ENCODE data around the gene SGO2.
A peak's percentile ranks its signal among the peaks of the same experiment; 100 is the strongest.

SGO2 gene

GRCh38 chr2:200479692-200480265, 46.2 kb upstream of the SGO2 start:
- Histone ChIP-seq H4K8ac (ENCODE audit: low read length) (no peak overlapping the region), H4K91ac (ENCODE audit: low read length) (no peak overlapping the region), H3K9me3 (ENCODE audit: control insufficient read depth, low read length) (no peaks in the 10 kb centered on the region), H3K4me3 (ENCODE audit: insufficient read depth in 1 of 2, low read depth in 1 of 2, low read length in 2 of 2) (no peak overlapping the region), H3K4me1 (ENCODE audit: control insufficient read depth, insufficient read depth, low read depth, low read length) (peaks cover 7% of the 10 kb centered on the region), H2BK120ac (ENCODE audit: low read depth, low read length) (no peak overlapping the region), H3K79me1 (replicated peaks; ENCODE audit: low read length, poor library complexity, severe bottlenecking) (peaks cover 9% of the 10 kb centered on the region), H3K4ac (ENCODE audit: low read depth in 1 of 2, low read length in 2 of 2) (no peak overlapping the region), H2BK15ac (ENCODE audit: low read depth, poor library complexity, severe bottlenecking) (no peak overlapping the region), H3K18ac (ENCODE audit: low read depth in 1 of 2, low read length in 2 of 2) (no peak overlapping the region), H3K36me3 (ENCODE audit: control insufficient read depth in 1 of 2, insufficient read depth in 2 of 2, low read depth in 1 of 2, low read length in 2 of 2) (peaks cover 28 to 36% of the 10 kb centered on the region in 2 experiments), H2BK5ac (ENCODE audit: low read depth, low read length, poor library complexity, severe bottlenecking) (no peak overlapping the region), H2AK5ac (ENCODE audit: low read length, severe bottlenecking) (peak overlapping the region; percentile 57), H3K27me3 (ENCODE audit: control insufficient read depth in 1 of 2, insufficient read depth in 1 of 2, low read length in 2 of 2) (no peaks in the 10 kb centered on the region), H3K23ac (ENCODE audit: low read length in 2 of 2) (no peak overlapping the region), H3K14ac (ENCODE audit: low read length in 2 of 2) (no peak overlapping the region), H3K4me2 (ENCODE audit: low read length, poor library complexity, severe bottlenecking) (no peak overlapping the region), H2BK12ac (ENCODE audit: low read length in 2 of 2) (no peak overlapping the region), H2AFZ (ENCODE audit: low read depth, low read length) (no peak overlapping the region), H3K27ac (ENCODE audit: low read length, poor library complexity, severe bottlenecking) (peak overlapping the region; percentile 73), H3K9ac (ENCODE audit: low read length) (peak overlapping the region; percentile 32)
- peak; percentile 76 for DNase-seq
- WGBS = 23% methylated on average over 7 of the region's 8 CpGs

- no peak overlapping the region for H2BK12ac ChIP-seq (ENCODE audit: low read length in 2 of 2)
- no peak overlapping the region for H2BK120ac ChIP-seq (ENCODE audit: low read depth, low read length)
- no peak overlapping the region for H3K9ac ChIP-seq (ENCODE audit: low read length)
- H3K79me1 ChIP-seq (replicated peaks; ENCODE audit: low read length, poor library complexity, severe bottlenecking) = no peaks in the 10 kb centered on the region
- no peak overlapping the region for H3K4me2 ChIP-seq (ENCODE audit: low read length, poor library complexity, severe bottlenecking)
- peaks cover 7% of the 10 kb centered on the region for H3K4me1 ChIP-seq (ENCODE audit: control insufficient read depth, insufficient read depth, low read depth, low read length)
- H3K4me3 ChIP-seq (ENCODE audit: insufficient read depth in 1 of 2, low read depth in 1 of 2, low read length in 2 of 2) = no peak overlapping the region
- no peak overlapping the region for H3K14ac ChIP-seq (ENCODE audit: low read length in 2 of 2)
- H4K91ac ChIP-seq (ENCODE audit: low read length) = no peak overlapping the region
- H3K36me3 ChIP-seq (ENCODE audit: control insufficient read depth in 1 of 2, insufficient read depth in 2 of 2, low read depth in 1 of 2, low read length in 2 of 2) = peaks cover 8 to 22% of the 10 kb centered on the region in 2 experiments
- no peak for DNase-seq
- H3K27ac ChIP-seq (ENCODE audit: low read length, poor library complexity, severe bottlenecking) = no peak overlapping the region
- H3K9me3 ChIP-seq (ENCODE audit: control insufficient read depth, low read length) = no peaks in the 10 kb centered on the region
- no peak overlapping the region for H2AFZ ChIP-seq (ENCODE audit: low read depth, low read length)
- no peaks in the 10 kb centered on the region for H3K27me3 ChIP-seq (ENCODE audit: control insufficient read depth in 1 of 2, insufficient read depth in 1 of 2, low read length in 2 of 2)
- no peak overlapping the region for H2AK5ac ChIP-seq (ENCODE audit: low read length, severe bottlenecking)
- H4K8ac ChIP-seq (ENCODE audit: low read length) = no peak overlapping the region
- H3K4ac ChIP-seq (ENCODE audit: low read depth in 1 of 2, low read length in 2 of 2) = no peak overlapping the region
- H2BK15ac ChIP-seq (ENCODE audit: low read depth, poor library complexity, severe bottlenecking) = no peak overlapping the region
- H3K23ac ChIP-seq (ENCODE audit: low read length in 2 of 2) = no peak overlapping the region
- H2BK5ac ChIP-seq (ENCODE audit: low read depth, low read length, poor library complexity, severe bottlenecking) = no peak overlapping the region
- H3K18ac ChIP-seq (ENCODE audit: low read depth in 1 of 2, low read length in 2 of 2) = no peak overlapping the region
Observed at GRCh38 chr2:200482194-200482593, 43.8 kb upstream of the SGO2 start.

- Histone ChIP-seq H3K9ac (ENCODE audit: low read length) (no peak overlapping the region), H2BK120ac (ENCODE audit: low read depth, low read length) (no peak overlapping the region), H3K27ac (ENCODE audit: low read length, poor library complexity, severe bottlenecking) (no peak overlapping the region), H4K8ac (ENCODE audit: low read length) (no peak overlapping the region), H3K4ac (ENCODE audit: low read depth in 1 of 2, low read length in 2 of 2) (no peak overlapping the region), H2AFZ (ENCODE audit: low read depth, low read length) (no peak overlapping the region), H3K4me2 (ENCODE audit: low read length, poor library complexity, severe bottlenecking) (no peak overlapping the region), H4K91ac (ENCODE audit: low read length) (no peak overlapping the region), H2AK5ac (ENCODE audit: low read length, severe bottlenecking) (no peak overlapping the region), H3K14ac (ENCODE audit: low read length in 2 of 2) (no peak overlapping the region), H3K27me3 (ENCODE audit: control insufficient read depth in 1 of 2, insufficient read depth in 1 of 2, low read length in 2 of 2) (no peaks in the 10 kb centered on the region), H3K23ac (ENCODE audit: low read length in 2 of 2) (no peak overlapping the region), H2BK5ac (ENCODE audit: low read depth, low read length, poor library complexity, severe bottlenecking) (no peak overlapping the region), H3K4me3 (ENCODE audit: insufficient read depth in 1 of 2, low read depth in 1 of 2, low read length in 2 of 2) (no peak overlapping the region), H2BK12ac (ENCODE audit: low read length in 2 of 2) (no peak overlapping the region), H3K18ac (ENCODE audit: low read depth in 1 of 2, low read length in 2 of 2) (no peak overlapping the region), H2BK15ac (ENCODE audit: low read depth, poor library complexity, severe bottlenecking) (no peak overlapping the region), H3K36me3 (ENCODE audit: control insufficient read depth in 1 of 2, insufficient read depth in 2 of 2, low read depth in 1 of 2, low read length in 2 of 2) (peaks cover 5 to 16% of the 10 kb centered on the region in 2 experiments), H3K79me1 (replicated peaks; ENCODE audit: low read length, poor library complexity, severe bottlenecking) (no peaks in the 10 kb centered on the region), H3K9me3 (ENCODE audit: control insufficient read depth, low read length) (no peaks in the 10 kb centered on the region), H3K4me1 (ENCODE audit: control insufficient read depth, insufficient read depth, low read depth, low read length) (peaks cover 7% of the 10 kb centered on the region)
- DNase-seq = peak; percentile 26
- WGBS = 50% methylated on average over 4 of the region's 4 CpGs
Observed at GRCh38 chr2:200483729-200484198, 42.2 kb upstream of the SGO2 start.

- H3K27me3 ChIP-seq (ENCODE audit: control insufficient read depth in 1 of 2, insufficient read depth in 1 of 2, low read length in 2 of 2) = no peaks in the 10 kb centered on the region
- H3K4ac ChIP-seq (ENCODE audit: low read depth in 1 of 2, low read length in 2 of 2) = no peak overlapping the region
- H2BK15ac ChIP-seq (ENCODE audit: low read depth, poor library complexity, severe bottlenecking) = no peak overlapping the region
- H2BK12ac ChIP-seq (ENCODE audit: low read length in 2 of 2) = no peak overlapping the region
- H4K91ac ChIP-seq (ENCODE audit: low read length) = no peak overlapping the region
- WGBS = 97% methylated on average over 2 of the region's 3 CpGs
- H3K23ac ChIP-seq (ENCODE audit: low read length in 2 of 2) = no peak overlapping the region
- no peak overlapping the region for H2AFZ ChIP-seq (ENCODE audit: low read depth, low read length)
- H3K4me2 ChIP-seq (ENCODE audit: low read length, poor library complexity, severe bottlenecking) = no peak overlapping the region
- no peak overlapping the region for H3K18ac ChIP-seq (ENCODE audit: low read depth in 1 of 2, low read length in 2 of 2)
- H2BK5ac ChIP-seq (ENCODE audit: low read depth, low read length, poor library complexity, severe bottlenecking) = no peak overlapping the region
- no peak overlapping the region for H4K8ac ChIP-seq (ENCODE audit: low read length)
- H3K79me1 ChIP-seq (replicated peaks; ENCODE audit: low read length, poor library complexity, severe bottlenecking) = no peaks in the 10 kb centered on the region
- H3K4me3 ChIP-seq (ENCODE audit: insufficient read depth in 1 of 2, low read depth in 1 of 2, low read length in 2 of 2) = no peak overlapping the region
- H3K9ac ChIP-seq (ENCODE audit: low read length) = no peak overlapping the region
- H3K27ac ChIP-seq (ENCODE audit: low read length, poor library complexity, severe bottlenecking) = no peak overlapping the region
- no peaks in the 10 kb centered on the region for H3K9me3 ChIP-seq (ENCODE audit: control insufficient read depth, low read length)
- H2BK120ac ChIP-seq (ENCODE audit: low read depth, low read length) = no peak overlapping the region
- H3K4me1 ChIP-seq (ENCODE audit: control insufficient read depth, insufficient read depth, low read depth, low read length) = peaks cover 3% of the 10 kb centered on the region
- no peak overlapping the region for H3K14ac ChIP-seq (ENCODE audit: low read length in 2 of 2)
- H3K36me3 ChIP-seq (ENCODE audit: control insufficient read depth in 1 of 2, insufficient read depth in 2 of 2, low read depth in 1 of 2, low read length in 2 of 2) = peaks cover 9 to 13% of the 10 kb centered on the region in 2 experiments
- DNase-seq = no peak
- no peak overlapping the region for H2AK5ac ChIP-seq (ENCODE audit: low read length, severe bottlenecking)
Observed at GRCh38 chr2:200484934-200485333, 41.1 kb upstream of the SGO2 start.
